Activated CD8-positive, alpha-beta T cell treated with anti-CD3 and anti-CD28 coated beads, Interleukin-2, amount 10 ng/mL, durations not matched to agents 7 days and 5 days (primary cell): ENCODE results near the gene RHOB. TPM values are rescaled to one million over a fixed set of nuclear protein-coding genes. Genes with fewer than 3 reads are reported as not detected.
A peak's percentile ranks its signal among the peaks of the same experiment; 100 is the strongest.

Source experiments
- ATAC-seq: fragments of 150-1000 bp; cut with Tn5 transposase; one replicate; pipeline ENCODE4 v1.10.0; 2021; ENCODE audit warnings: moderate library complexity
- CTCF ChIA-PET: fragments of 350-600 bp; sonication (Branson Sonifier 250); formaldehyde crosslinking; loops from one replicate; lab custom pipeline; 2021; ENCODE audit warnings: antibody characterized with exemption; lab: Charles Lee
- POLR2A ChIA-PET: fragments of 350-600 bp; sonication (Branson Sonifier 250); formaldehyde crosslinking; loops from one replicate; lab custom pipeline; 2021; ENCODE audit warnings: antibody characterized with exemption; lab: Charles Lee
- DNase-seq: peaks from one replicate; pipeline ENCODE4 v3.0.0-alpha.2; 2020
- H3K27ac Mint-ChIP-seq: one replicate; pipeline ENCODE4 v1.8.0; 2021; ENCODE audit warnings: mild to moderate bottlenecking, mixed read lengths
- H3K27me3 Mint-ChIP-seq: one replicate; pipeline ENCODE4 v1.8.0; 2021; ENCODE audit warnings: low read depth, mixed read lengths
- H3K36me3 Mint-ChIP-seq: one replicate; pipeline ENCODE4 v1.8.0; 2021; ENCODE audit warnings: low read depth, mixed read lengths
- H3K4me1 Mint-ChIP-seq: one replicate; pipeline ENCODE4 v1.8.0; 2021; ENCODE audit warnings: low read depth, mixed read lengths
- H3K4me3 Mint-ChIP-seq: one replicate; pipeline ENCODE4 v1.8.0; 2021; ENCODE audit warnings: mild to moderate bottlenecking, mixed read lengths
- H3K9me3 Mint-ChIP-seq: one replicate; pipeline ENCODE4 v1.8.0; 2022; ENCODE audit warnings: mixed read lengths; ENCODE audit not compliant: insufficient read depth
- total RNA-seq, 2 experiments: library from RNA; stranded (reverse); gene quantifications; one replicate each; pipeline ENCODE4 v1.2.3, GENCODE V29; 2021

RHOB gene
- total RNA-seq, 2 experiments from 2014 or later = 1.2 to 1.3 TPM

GRCh38 chr2:20423359-20423758, 23.5 kb upstream of the RHOB start:
- no peak for ATAC-seq
- Mint-ChIP-seq H3K4me3 (no peak overlapping the region), H3K4me1 (peaks cover 19% of the 10 kb centered on the region), H3K27ac (peak overlapping the region; percentile 12), H3K9me3 (no peaks in the 10 kb centered on the region), H3K27me3 (peaks cover 6% of the 10 kb centered on the region), H3K36me3 (no peaks in the 10 kb centered on the region)
- ChIA-PET CTCF (interaction anchor here (0.6 to 8.6 kb wide), 15 partner anchors 10 to 386 kb away, joined by 3 to 82 read pairs (median 3); partner anchors contain the start of gene HS1BP3), POLR2A (no interaction called here)
- no peak for DNase-seq

- H3K36me3 Mint-ChIP-seq = no peaks in the 10 kb centered on the region
These were observed 23.0 kb upstream of the RHOB start for GRCh38 chr2:20423847-20424246.

GRCh38 chr2:20424300-20425290, 22.3 kb upstream of the RHOB start:
- peak; percentile 43 for DNase-seq
- Mint-ChIP-seq H3K36me3 (no peaks in the 10 kb centered on the region), H3K27ac (peak overlapping the region; percentile 79), H3K27me3 (peaks cover 6% of the 10 kb centered on the region), H3K9me3 (no peaks in the 10 kb centered on the region), H3K4me1 (peaks cover 19% of the 10 kb centered on the region), H3K4me3 (peak overlapping the region; percentile 6)
- ChIA-PET CTCF (interaction anchor here (0.7 to 8.6 kb wide), 16 partner anchors 9 to 387 kb away, joined by 3 to 82 read pairs (median 4); partner anchors contain the start of genes HS1BP3 and RHOB), POLR2A (interaction anchor here (0.6 to 1.5 kb wide), 4 partner anchors 17 to 227 kb away, joined by 3 to 5 read pairs (median 4); partner anchors contain the start of gene HS1BP3)
- peak; percentile 56 for ATAC-seq

More at GRCh38 chr2:20423847-20424246, 23.0 kb upstream of the RHOB start:
- ChIA-PET POLR2A (interaction anchor here (0.7 to 1.5 kb wide), 2 partner anchors 18 to 227 kb away, joined by 4 to 5 read pairs; partner anchors contain the start of gene HS1BP3), CTCF (interaction anchor here (0.7 to 8.6 kb wide), 18 partner anchors 9 to 386 kb away, joined by 3 to 82 read pairs (median 4); partner anchors contain the start of genes HS1BP3 and RHOB)
- H3K9me3 Mint-ChIP-seq = no peaks in the 10 kb centered on the region
- H3K27me3 Mint-ChIP-seq = peaks cover 6% of the 10 kb centered on the region
- no peak for DNase-seq
- H3K4me1 Mint-ChIP-seq = peaks cover 19% of the 10 kb centered on the region
- H3K4me3 Mint-ChIP-seq = no peak overlapping the region
- peak overlapping the region; percentile 12 for H3K27ac Mint-ChIP-seq
- ATAC-seq = no peak

GRCh38 chr2:20425371-20425881, 21.4 kb upstream of the RHOB start:
- no peak for DNase-seq
- POLR2A ChIA-PET = interaction anchor here (0.6 kb wide), 1 partner anchor 447 kb away, joined by 4 read pairs; no protein-coding TSS in a partner anchor
- H3K27me3 Mint-ChIP-seq = peaks cover 6% of the 10 kb centered on the region
- no peak for ATAC-seq
- H3K9me3 Mint-ChIP-seq = no peaks in the 10 kb centered on the region
- H3K36me3 Mint-ChIP-seq = no peaks in the 10 kb centered on the region
- H3K4me1 Mint-ChIP-seq = peaks cover 19% of the 10 kb centered on the region
- CTCF ChIA-PET = interaction anchor here (0.6 to 8.6 kb wide), 3 partner anchors 13 to 217 kb away, joined by 3 to 82 read pairs (median 10); partner anchors contain the start of gene RHOB
- no peak overlapping the region for H3K4me3 Mint-ChIP-seq
- H3K27ac Mint-ChIP-seq = peak overlapping the region; percentile 31

GRCh38 chr2:20425884-20426283, 21.0 kb upstream of the RHOB start:
- ChIA-PET CTCF (interaction anchor here (0.6 to 8.6 kb wide), 2 partner anchors 13 to 217 kb away, joined by 3 to 82 read pairs; no protein-coding TSS in a partner anchor), POLR2A (interaction anchor here (0.6 kb wide), 1 partner anchor 447 kb away, joined by 4 read pairs; no protein-coding TSS in a partner anchor)
- ATAC-seq (no peak), DNase-seq (no peak)
- peaks cover 6% of the 10 kb centered on the region for H3K27me3 Mint-ChIP-seq
- H3K36me3 Mint-ChIP-seq = no peaks in the 10 kb centered on the region
- peaks cover 19% of the 10 kb centered on the region for H3K4me1 Mint-ChIP-seq
- H3K27ac Mint-ChIP-seq = peak overlapping the region; percentile 31
- no peak overlapping the region for H3K4me3 Mint-ChIP-seq
- H3K9me3 Mint-ChIP-seq = no peaks in the 10 kb centered on the region

GRCh38 chr2:20427931-20428526, 18.8 kb upstream of the RHOB start:
- H3K27me3 Mint-ChIP-seq = peaks cover 8% of the 10 kb centered on the region
- H3K27ac Mint-ChIP-seq = no peak overlapping the region
- no peaks in the 10 kb centered on the region for H3K9me3 Mint-ChIP-seq
- H3K36me3 Mint-ChIP-seq = no peaks in the 10 kb centered on the region
- ATAC-seq (no peak), DNase-seq (no peak)
- ChIA-PET POLR2A (no interaction called here), CTCF (interaction anchor here (8.6 kb wide), 1 partner anchor 16 kb away, joined by 82 read pairs; no protein-coding TSS in a partner anchor)
- H3K4me1 Mint-ChIP-seq = peaks cover 19% of the 10 kb centered on the region
- H3K4me3 Mint-ChIP-seq = no peak overlapping the region

GRCh38 chr2:20428717-20429490, 18.0 kb upstream of the RHOB start:
- ATAC-seq = no peak
- no peak for DNase-seq
- Mint-ChIP-seq H3K4me3 (no peak overlapping the region), H3K9me3 (no peaks in the 10 kb centered on the region), H3K27ac (no peak overlapping the region), H3K4me1 (peaks cover 17% of the 10 kb centered on the region), H3K36me3 (no peaks in the 10 kb centered on the region), H3K27me3 (peaks cover 5% of the 10 kb centered on the region)
- ChIA-PET CTCF (interaction anchor here (0.8 kb wide), 1 partner anchor 17 kb away, joined by 5 read pairs; no protein-coding TSS in a partner anchor), POLR2A (no interaction called here)

- H3K27ac Mint-ChIP-seq = no peak overlapping the region
- H3K4me3 Mint-ChIP-seq = no peak overlapping the region
- H3K27me3 Mint-ChIP-seq = peaks cover 9% of the 10 kb centered on the region
- H3K4me1 Mint-ChIP-seq = peaks cover 11% of the 10 kb centered on the region
- no peaks in the 10 kb centered on the region for H3K9me3 Mint-ChIP-seq
- ATAC-seq = no peak
- no peak for DNase-seq
- ChIA-PET POLR2A (no interaction called here), CTCF (interaction anchor here (0.8 kb wide), 1 partner anchor 18 kb away, joined by 5 read pairs; no protein-coding TSS in a partner anchor)
- H3K36me3 Mint-ChIP-seq = no peaks in the 10 kb centered on the region
These were observed 17.3 kb upstream of the RHOB start for GRCh38 chr2:20429528-20429927.

- ATAC-seq = no peak
- H3K27ac Mint-ChIP-seq = no peak overlapping the region
- no peak for DNase-seq
- peaks cover 11% of the 10 kb centered on the region for H3K27me3 Mint-ChIP-seq
- no peaks in the 10 kb centered on the region for H3K9me3 Mint-ChIP-seq
- CTCF ChIA-PET = no interaction called here
- no peak overlapping the region for H3K4me3 Mint-ChIP-seq
- H3K4me1 Mint-ChIP-seq = peaks cover 6% of the 10 kb centered on the region
- H3K36me3 Mint-ChIP-seq = no peaks in the 10 kb centered on the region
- POLR2A ChIA-PET = no interaction called here
These were observed 16.8 kb upstream of the RHOB start for GRCh38 chr2:20430035-20430434.

- no peak for ATAC-seq
- no peak for DNase-seq
- peaks cover 11% of the 10 kb centered on the region for H3K27me3 Mint-ChIP-seq
- H3K4me3 Mint-ChIP-seq = no peak overlapping the region
- H3K9me3 Mint-ChIP-seq = no peaks in the 10 kb centered on the region
- POLR2A ChIA-PET = no interaction called here
- CTCF ChIA-PET = interaction anchor here (2.2 kb wide), 1 partner anchor 19 kb away, joined by 11 read pairs; no protein-coding TSS in a partner anchor
- H3K27ac Mint-ChIP-seq = no peak overlapping the region
- H3K4me1 Mint-ChIP-seq = no peaks in the 10 kb centered on the region
- H3K36me3 Mint-ChIP-seq = no peaks in the 10 kb centered on the region
These were observed 16.2 kb upstream of the RHOB start for GRCh38 chr2:20430461-20431300.
